ENCODE data around the gene SUPT16H.
A peak's percentile ranks its signal among the peaks of the same experiment; 100 is the strongest.

The SUPT16H gene

DNA sequence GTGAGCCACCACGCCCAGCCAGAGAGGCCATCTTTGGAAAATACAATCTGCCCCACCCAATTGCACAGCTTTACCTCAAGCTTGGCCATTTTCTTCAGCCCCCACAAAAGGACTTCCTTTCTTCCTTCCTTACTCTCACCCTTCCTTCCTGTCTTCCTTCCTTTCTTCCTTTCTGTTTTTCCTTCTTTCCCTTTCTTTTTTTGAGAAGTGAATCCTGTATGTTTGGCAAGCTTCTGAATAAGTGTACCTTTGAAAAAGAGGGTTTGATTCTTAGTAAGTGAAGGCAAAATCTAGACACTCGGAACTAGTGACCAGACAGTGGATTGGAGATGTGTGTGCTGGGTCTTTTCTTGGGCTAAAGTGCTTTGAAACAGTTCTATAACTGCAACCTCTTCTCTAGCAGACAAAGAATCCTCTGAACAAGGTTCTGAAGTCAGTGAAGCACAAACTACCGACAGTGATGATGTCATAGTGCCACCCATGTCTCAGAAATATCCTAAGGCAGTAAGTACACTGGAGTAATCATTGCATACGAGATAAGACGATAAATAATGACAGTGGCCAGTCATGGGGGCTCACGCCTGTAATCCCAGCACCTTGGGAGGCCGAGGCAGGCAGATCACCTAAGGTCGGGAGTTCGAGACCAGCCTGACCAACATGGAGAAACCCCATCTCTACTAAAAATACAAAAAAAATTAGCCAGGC, 49.5 kb downstream of the SUPT16H start:
- DNase-seq (ENCODE audit: low spot score) = no peak
- TF ChIP-seq, protein P1, sequence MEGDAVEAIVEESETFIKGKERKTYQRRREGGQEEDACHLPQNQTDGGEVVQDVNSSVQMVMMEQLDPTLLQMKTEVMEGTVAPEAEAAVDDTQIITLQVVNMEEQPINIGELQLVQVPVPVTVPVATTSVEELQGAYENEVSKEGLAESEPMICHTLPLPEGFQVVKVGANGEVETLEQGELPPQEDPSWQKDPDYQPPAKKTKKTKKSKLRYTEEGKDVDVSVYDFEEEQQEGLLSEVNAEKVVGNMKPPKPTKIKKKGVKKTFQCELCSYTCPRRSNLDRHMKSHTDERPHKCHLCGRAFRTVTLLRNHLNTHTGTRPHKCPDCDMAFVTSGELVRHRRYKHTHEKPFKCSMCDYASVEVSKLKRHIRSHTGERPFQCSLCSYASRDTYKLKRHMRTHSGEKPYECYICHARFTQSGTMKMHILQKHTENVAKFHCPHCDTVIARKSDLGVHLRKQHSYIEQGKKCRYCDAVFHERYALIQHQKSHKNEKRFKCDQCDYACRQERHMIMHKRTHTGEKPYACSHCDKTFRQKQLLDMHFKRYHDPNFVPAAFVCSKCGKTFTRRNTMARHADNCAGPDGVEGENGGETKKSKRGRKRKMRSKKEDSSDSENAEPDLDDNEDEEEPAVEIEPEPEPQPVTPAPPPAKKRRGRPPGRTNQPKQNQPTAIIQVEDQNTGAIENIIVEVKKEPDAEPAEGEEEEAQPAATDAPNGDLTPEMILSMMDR (IDR thresholded peaks at IDR 0.05; ENCODE audit: extremely low read depth, missing control alignments) = no peak

DNA sequence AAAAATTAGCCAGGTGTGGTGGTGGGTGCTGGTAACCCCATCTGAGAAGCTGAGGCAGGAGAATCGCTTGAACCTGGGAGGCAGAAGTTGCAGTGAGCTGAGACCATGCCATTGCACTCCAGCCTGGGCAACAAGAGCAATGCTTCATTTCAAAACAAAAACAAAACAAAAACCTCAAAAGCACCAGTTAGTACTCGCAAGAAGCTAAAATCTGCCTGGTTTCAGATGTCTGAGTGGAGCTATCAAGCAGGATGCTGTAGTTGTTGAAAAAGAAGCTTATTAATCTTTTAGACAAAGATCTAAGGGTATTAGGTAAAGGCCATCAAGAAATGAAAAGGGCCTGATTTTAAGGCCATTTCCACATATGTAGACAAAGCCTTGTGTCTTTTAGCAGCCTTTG, 50.9 kb downstream of the SUPT16H start:
- TF ChIP-seq, protein P1 (IDR thresholded peaks at IDR 0.05; ENCODE audit: extremely low read depth, missing control alignments) = no peak
- no peak for DNase-seq (ENCODE audit: low spot score)

DNA sequence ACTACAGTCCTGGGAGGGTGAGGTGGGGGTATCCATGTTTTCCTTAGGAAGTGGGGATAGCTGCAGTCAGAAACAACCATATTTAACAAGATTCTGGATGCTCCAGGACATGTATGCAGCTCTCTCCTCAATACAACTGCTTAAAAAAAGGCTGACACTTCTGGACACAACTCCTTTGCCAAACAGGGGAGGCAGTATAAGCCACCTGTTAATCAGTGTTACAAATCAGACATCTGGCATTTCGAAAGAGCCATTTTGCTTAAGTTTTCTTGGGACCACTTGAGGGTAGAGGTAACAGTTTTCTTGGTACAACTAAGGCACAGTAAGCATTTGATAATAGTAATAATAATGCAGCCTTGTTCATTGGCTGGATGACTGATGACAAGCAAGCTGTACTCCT, 56.8 kb downstream of the SUPT16H start:
- TF ChIP-seq, protein P1 (IDR thresholded peaks at IDR 0.05; ENCODE audit: extremely low read depth, missing control alignments) = no peak
- DNase-seq (ENCODE audit: low spot score) = no peak

DNA sequence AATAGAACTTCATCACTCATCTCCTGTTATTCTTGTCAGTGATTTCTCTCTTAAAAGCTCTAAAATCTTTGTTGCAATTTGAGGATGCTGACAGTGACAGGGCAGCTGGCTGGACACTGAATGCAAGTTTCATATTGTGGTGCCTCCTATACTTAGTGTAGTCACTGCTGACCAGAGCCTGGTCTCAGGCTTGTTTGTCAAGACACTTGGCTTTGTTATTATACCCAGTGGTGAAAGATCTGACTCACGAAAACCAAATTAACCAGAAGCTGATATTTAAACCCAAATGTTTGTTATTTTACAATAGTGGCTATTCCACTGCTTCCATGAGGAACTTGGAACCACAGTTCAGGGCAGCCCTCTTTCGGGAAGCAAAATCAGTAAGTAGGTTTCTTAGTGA, 61.1 kb downstream of the SUPT16H start:
- TF ChIP-seq, protein P1 (IDR thresholded peaks at IDR 0.05; ENCODE audit: extremely low read depth, missing control alignments) = no peak
- no peak for DNase-seq (ENCODE audit: low spot score)

DNA sequence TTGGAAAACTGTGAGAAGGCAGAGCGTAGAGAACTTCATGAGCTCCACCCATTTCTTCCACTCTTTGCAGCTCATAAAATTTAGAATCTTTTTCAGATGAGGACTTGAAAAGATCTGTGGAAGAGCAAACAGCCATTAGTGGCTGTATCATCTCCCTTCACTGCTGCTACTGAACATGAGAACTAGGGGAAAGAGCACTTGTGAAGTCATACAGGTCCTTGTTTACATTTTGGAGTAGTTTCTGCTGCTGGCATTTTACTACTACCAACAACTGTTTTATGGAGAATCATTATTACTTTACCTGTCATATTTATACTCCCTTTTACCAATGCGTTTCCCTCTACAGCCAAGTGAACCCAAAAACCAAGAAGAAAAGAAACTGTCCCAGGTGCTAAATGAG, 62.9 kb downstream of the SUPT16H start:
- no peak for DNase-seq (ENCODE audit: low spot score)
- TF ChIP-seq, protein P1 (IDR thresholded peaks at IDR 0.05; ENCODE audit: extremely low read depth, missing control alignments) = no peak

DNA sequence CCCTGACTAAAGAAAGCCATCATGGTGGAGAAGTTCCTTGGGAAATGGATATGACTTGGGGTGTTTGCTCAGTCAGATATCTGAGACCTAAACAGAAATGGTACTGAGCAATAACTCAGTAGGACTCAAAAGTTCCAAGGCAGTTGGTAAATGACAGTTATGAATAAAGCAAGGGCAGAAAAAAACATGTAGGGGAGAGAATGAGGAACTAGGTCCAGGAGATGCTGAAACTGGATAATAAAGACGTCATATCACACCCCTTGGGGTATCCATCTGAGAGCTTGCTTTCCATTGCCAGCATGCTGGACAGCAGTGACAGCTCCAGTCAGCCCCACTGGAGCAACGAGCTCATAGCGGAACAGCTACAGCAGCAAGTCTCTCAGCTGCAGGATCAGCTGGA, 66.4 kb downstream of the SUPT16H start:
- DNase-seq (ENCODE audit: low spot score) = peak; percentile 51
- TF ChIP-seq, protein P1 (IDR thresholded peaks at IDR 0.05; ENCODE audit: extremely low read depth, missing control alignments) = no peak

DNA sequence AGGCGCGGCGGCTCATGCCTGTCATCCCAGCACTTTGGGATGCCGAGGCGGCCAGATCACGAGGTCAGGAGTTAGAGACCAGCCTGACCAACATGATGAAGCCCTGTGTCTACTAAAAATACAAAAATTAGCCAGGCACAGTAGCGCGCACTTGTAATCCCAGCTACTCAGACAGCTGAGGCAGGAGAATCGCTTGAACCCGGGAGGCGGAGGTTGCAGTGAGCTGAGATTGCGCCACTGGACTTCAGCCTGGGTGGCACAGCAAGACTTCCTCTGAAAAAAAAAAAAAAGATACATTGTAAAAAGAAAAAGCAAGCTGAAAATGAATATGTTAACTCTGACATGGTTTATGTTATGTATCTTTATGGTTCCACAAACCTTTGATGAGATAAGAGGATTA, 70.3 kb downstream of the SUPT16H start:
- DNase-seq (ENCODE audit: low spot score) = no peak
- TF ChIP-seq, protein P1 (IDR thresholded peaks at IDR 0.05; ENCODE audit: extremely low read depth, missing control alignments) = no peak
